Osteoblast (primary cell): Measurements from ENCODE around the gene ALS2CL. TPM values are rescaled to one million over a fixed set of nuclear protein-coding genes. Genes with fewer than 3 reads are reported as not detected.

Experiments used
- DNase-seq: peaks from one replicate; pipeline ENCODE4 v3.0.0; 2011; ENCODE audit warnings: low spot score, mixed read lengths; ENCODE audit not compliant: insufficient read length; ENCODE audit errors: missing footprints
- H2AFZ ChIP-seq: 2 replicates; pipeline ENCODE4 v1.6.0; 2011; ENCODE audit warnings: mild to moderate bottlenecking, low read length
- H3K27ac ChIP-seq: 2 replicates; pipeline ENCODE4 v1.5.1; 2011; ENCODE audit warnings: mild to moderate bottlenecking, low read depth, low read length, moderate library complexity
- H3K27me3 ChIP-seq: 2 replicates; pipeline ENCODE4 v1.6.0; 2012; ENCODE audit warnings: mild to moderate bottlenecking, control low read depth, inconsistent platforms, low read length, moderate library complexity; ENCODE audit not compliant: insufficient read depth
- H3K36me3 ChIP-seq: 2 replicates; pipeline ENCODE4 v1.5.1; 2011; ENCODE audit warnings: mild to moderate bottlenecking, low read length, control low read depth, moderate library complexity; ENCODE audit not compliant: insufficient read depth
- H3K4me1 ChIP-seq: 2 replicates; pipeline ENCODE4 v1.5.1; 2011; ENCODE audit warnings: mild to moderate bottlenecking, low read length, control low read depth, moderate library complexity; ENCODE audit not compliant: insufficient read depth
- H3K4me2 ChIP-seq: 2 replicates; pipeline ENCODE4 v1.6.0; 2011; ENCODE audit warnings: mild to moderate bottlenecking, low read length; ENCODE audit not compliant: insufficient read depth
- H3K4me3 ChIP-seq: fragments of 200-600 bp; sonication (generic); 3 replicates; pipeline ENCODE4 v1.5.1; 2012; ENCODE audit warnings: mild to moderate bottlenecking, low read length, inconsistent platforms; ENCODE audit not compliant: insufficient read depth
- H3K79me2 ChIP-seq: 2 replicates; pipeline ENCODE4 v1.6.0; 2012; ENCODE audit warnings: mild to moderate bottlenecking, low read length, control low read depth, inconsistent platforms; ENCODE audit not compliant: insufficient read depth
- H3K9me3 ChIP-seq: 2 replicates; pipeline ENCODE4 v1.5.1; 2011; ENCODE audit warnings: low read depth, low read length, control low read depth
- H4K20me1 ChIP-seq: 2 replicates; pipeline ENCODE4 v1.6.0; 2012; ENCODE audit warnings: mild to moderate bottlenecking, low read length, control low read depth; ENCODE audit not compliant: insufficient read depth
- CTCF ChIP-seq: IDR thresholded peaks from 2 replicates; pipeline ENCODE4 v1.5.1; 2011; ENCODE audit warnings: mild to moderate bottlenecking, low read depth, low read length, moderate library complexity; ENCODE audit errors: extremely low read depth
- total RNA-seq: library from RNA; depleted of rRNA; stranded (reverse); fragments of >200 nt; gene quantifications from 2 replicates; pipeline ENCODE4 v1.2.3, GENCODE V29; 2012

ALS2CL gene
- total RNA-seq, 1 donor: 1.1 TPM

- Histone ChIP-seq H3K36me3 (no peaks in the 10 kb centered on the region), H3K4me2 (no peak overlapping the region), H3K4me3 (no peak overlapping the region), H3K79me2 (no peaks in the 10 kb centered on the region), H3K4me1 (no peaks in the 10 kb centered on the region), H3K27ac (no peak overlapping the region), H3K27me3 (no peaks in the 10 kb centered on the region), H2AFZ (no peak overlapping the region), H4K20me1 (no peaks in the 10 kb centered on the region), H3K9me3 (no peaks in the 10 kb centered on the region)
- DNase-seq: no peak
- no peak for TF ChIP-seq CTCF
Measured at GRCh38 chr3:46649436-46649835, 44.0 kb downstream of the ALS2CL start.

- Histone ChIP-seq H3K4me1 (no peaks in the 10 kb centered on the region), H2AFZ (no peak overlapping the region), H3K4me2 (no peak overlapping the region), H3K27me3 (peaks cover 5% of the 10 kb centered on the region), H3K27ac (no peak overlapping the region), H3K36me3 (no peaks in the 10 kb centered on the region), H3K9me3 (no peaks in the 10 kb centered on the region), H4K20me1 (no peaks in the 10 kb centered on the region), H3K79me2 (no peaks in the 10 kb centered on the region), H3K4me3 (no peak overlapping the region)
- no peak for DNase-seq
- TF ChIP-seq CTCF: no peak
Measured at GRCh38 chr3:46648096-46648495, 45.4 kb downstream of the ALS2CL start.

GRCh38 chr3:46646700-46647099 lies 46.8 kb downstream of the ALS2CL start:
- Histone ChIP-seq H3K79me2 (no peaks in the 10 kb centered on the region), H3K4me3 (no peak overlapping the region), H3K27ac (no peak overlapping the region), H3K4me1 (no peaks in the 10 kb centered on the region), H3K27me3 (peaks cover 15% of the 10 kb centered on the region), H3K36me3 (no peaks in the 10 kb centered on the region), H4K20me1 (no peaks in the 10 kb centered on the region), H2AFZ (no peak overlapping the region), H3K9me3 (no peaks in the 10 kb centered on the region), H3K4me2 (no peak overlapping the region)
- DNase-seq: no peak
- TF ChIP-seq CTCF: no peak

GRCh38 chr3:46643701-46644100 lies 49.8 kb downstream of the ALS2CL start:
- Histone ChIP-seq H2AFZ (no peak overlapping the region), H3K27me3 (peaks cover 24% of the 10 kb centered on the region), H3K4me3 (no peak overlapping the region), H4K20me1 (no peaks in the 10 kb centered on the region), H3K9me3 (no peaks in the 10 kb centered on the region), H3K36me3 (no peaks in the 10 kb centered on the region), H3K4me1 (no peaks in the 10 kb centered on the region), H3K27ac (no peak overlapping the region), H3K4me2 (no peak overlapping the region), H3K79me2 (no peaks in the 10 kb centered on the region)
- DNase-seq: no peak
- no peak for TF ChIP-seq CTCF
